GM21381 (cell line): Measurements from ENCODE around the gene WDR26.
"Not testable (repeated sequence)": the region's sequence is repeated elsewhere in the genome, so short reads cannot be mapped to it uniquely, and the experiment has no call there.

Experiments
- ATAC-seq: cut with Tn5 transposase; IDR thresholded peaks from one replicate; pipeline ENCODE4 v1.9.1; 2021; ENCODE audit warnings: mild to moderate bottlenecking, moderate library complexity; ENCODE audit not compliant: unreplicated experiment

Gene WDR26

GRCh38 chr1:224435318-224435763, 744 bp upstream of the WDR26 start:
- peak; percentile 6 for ATAC-seq

DNA sequence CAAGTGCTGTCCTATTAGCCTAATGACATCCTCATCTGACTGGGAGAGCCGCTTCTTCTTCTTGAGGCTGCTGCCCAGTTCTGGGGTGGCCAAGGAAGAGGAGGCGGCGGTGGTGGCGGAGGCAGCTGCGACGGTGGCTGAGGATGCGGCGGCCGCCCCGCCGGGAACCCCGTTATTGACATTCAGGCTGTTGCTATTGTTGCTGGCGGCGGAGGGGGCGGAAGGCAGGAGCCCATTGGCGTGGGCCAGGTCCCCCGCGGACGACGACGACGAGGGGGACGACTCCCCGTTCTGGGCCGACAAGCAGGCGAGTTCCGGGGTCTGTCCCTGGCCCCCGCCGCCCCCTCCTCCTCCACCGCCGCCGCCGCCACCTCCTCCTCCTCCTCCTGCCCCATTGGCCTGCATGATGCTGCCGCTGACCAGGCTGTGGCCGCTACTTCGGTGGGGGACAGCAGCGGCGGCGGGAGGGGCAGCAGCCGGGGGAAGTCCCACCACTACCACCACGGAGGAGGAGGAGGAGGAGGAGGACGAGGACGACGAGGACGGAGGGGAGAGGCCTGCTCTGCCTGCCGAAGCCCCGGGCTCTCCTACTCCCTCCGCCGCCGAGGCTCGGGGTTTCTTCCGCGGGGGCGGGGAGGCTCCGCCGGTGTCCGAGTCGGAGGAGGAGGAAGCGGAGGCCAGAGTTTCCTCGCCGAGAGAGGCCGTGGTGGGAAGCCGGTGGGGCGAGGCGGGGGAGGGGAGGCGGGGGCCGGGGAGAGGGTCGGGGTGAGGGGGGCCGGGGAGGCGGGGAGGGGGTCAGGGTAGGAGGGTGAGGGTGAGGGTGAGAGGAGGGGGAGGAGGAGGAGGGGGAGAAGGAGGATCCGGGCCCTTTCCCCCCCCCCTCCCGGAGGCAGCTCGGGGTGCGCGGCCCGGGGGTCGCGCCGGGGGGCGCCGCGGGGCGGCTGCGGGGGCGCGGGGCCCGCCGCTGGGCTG, 610 bp downstream of the WDR26 start:
- no peak for ATAC-seq

- ATAC-seq, result no peak
Measured at GRCh38 chr1:224433041-224433691, 1.4 kb downstream of the WDR26 start.

GRCh38 chr1:224432672-224433040, 1.9 kb downstream of the WDR26 start:
- ATAC-seq, result no peak

- no peak for ATAC-seq
Measured at GRCh38 chr1:224432146-224432545, 2.5 kb downstream of the WDR26 start.

DNA sequence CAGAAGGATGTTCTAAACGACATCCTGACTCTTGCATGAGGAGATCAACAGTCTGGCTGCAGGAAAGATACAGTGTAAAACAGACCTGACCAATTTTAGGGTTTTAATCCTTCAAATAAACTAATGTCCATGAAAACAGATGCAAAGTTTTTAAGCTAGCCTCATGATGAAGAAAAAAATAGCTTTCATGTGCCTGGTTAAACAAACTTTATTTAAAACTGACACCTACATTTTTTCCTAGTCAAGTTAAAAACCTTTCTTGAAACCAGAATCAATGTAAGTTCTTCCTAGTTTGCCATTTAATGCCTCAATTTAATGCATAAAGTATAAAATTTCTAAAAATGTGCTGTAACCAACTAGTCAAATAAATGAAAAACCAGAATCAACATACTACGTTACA, 2.9 kb downstream of the WDR26 start:
- no peak for ATAC-seq

- ATAC-seq, result peak; percentile 33
Measured at GRCh38 chr1:224430511-224431113, 4.0 kb downstream of the WDR26 start.

DNA sequence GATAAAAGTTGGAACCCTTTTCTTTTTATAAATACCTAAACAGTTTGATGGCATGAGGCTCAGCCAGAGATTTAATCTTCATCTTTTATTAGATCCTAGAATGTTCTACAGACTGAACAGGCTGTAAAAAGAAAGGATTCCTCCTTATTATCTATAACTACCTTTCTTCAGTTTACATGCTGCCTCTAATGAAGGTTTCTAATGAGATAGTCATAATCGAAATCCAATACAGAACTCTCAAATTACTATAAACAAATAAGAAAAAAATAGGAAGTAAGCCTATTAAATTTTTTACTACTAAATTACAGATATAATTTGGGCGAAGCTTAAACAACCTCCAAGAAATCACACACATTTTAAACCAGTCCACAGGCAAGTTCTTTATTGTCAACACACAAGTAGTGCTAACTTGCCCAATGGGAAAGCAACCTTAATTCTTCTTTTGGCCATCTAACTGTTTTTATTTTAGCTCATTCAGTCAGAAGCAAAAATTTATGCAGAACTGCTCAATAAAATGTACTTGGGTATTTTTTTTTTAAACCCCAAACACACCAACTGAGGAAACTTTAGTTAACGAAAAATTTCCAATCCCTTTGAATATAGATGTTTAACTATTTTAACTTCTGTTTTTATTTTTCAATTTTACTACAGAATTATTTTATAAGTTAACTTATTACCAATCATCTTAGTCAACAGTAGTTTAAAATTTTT, 4.8 kb downstream of the WDR26 start:
- no peak for ATAC-seq

- not testable (repeated sequence) for ATAC-seq
Measured at GRCh38 chr1:224428713-224429112, 5.9 kb downstream of the WDR26 start.

DNA sequence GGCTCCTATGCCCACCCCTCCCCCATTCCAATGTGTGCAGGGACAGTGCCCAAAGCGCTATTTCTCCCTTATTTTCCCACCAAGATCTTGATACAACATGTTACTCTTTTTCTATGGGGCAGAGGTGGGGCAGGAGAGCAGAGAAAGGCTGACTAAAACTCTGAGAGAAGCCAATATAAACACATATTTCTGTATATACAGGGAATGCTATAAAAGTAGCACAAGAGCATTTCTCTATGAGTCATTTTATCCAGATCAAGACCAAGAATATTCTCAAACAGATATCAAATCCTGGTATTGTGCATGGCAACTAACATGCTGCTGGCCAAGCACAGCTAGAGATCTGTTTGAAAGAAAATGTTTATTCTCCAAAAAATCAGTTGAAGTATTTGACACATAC, 7.3 kb downstream of the WDR26 start:
- ATAC-seq, result no peak

GRCh38 chr1:224426869-224427268, 7.7 kb downstream of the WDR26 start:
- ATAC-seq, result not testable (repeated sequence)

- no peak for ATAC-seq
Measured at GRCh38 chr1:224425279-224425884, 9.2 kb downstream of the WDR26 start.

GRCh38 chr1:224420106-224420505, 14.5 kb downstream of the WDR26 start:
- ATAC-seq, result no peak

- no peak for ATAC-seq
Measured at GRCh38 chr1:224411766-224412165, 22.8 kb downstream of the WDR26 start.

GRCh38 chr1:224408294-224408590, 26.4 kb downstream of the WDR26 start:
- no peak for ATAC-seq

GRCh38 chr1:224407571-224408293, 26.9 kb downstream of the WDR26 start:
- no peak for ATAC-seq

GRCh38 chr1:224406216-224406615, 28.4 kb downstream of the WDR26 start:
- ATAC-seq, result no peak

DNA sequence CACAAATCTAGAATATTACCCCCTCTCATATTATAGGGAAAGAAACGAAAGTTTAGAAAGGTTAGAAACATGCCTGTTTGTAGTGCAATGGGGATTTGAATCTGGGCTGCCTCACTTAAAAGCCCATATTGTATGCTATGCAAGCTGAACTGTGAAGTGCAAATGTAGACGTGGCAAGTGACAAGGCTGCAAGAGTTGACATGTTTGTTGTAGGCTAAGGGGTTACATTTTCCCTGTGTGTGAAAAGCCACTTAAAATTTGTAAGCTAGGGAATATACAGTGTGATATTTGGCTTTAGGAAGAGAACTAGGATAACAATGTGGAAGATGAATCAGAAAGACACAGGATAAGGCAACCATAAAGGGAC, 29.0 kb downstream of the WDR26 start:
- no peak for ATAC-seq

DNA sequence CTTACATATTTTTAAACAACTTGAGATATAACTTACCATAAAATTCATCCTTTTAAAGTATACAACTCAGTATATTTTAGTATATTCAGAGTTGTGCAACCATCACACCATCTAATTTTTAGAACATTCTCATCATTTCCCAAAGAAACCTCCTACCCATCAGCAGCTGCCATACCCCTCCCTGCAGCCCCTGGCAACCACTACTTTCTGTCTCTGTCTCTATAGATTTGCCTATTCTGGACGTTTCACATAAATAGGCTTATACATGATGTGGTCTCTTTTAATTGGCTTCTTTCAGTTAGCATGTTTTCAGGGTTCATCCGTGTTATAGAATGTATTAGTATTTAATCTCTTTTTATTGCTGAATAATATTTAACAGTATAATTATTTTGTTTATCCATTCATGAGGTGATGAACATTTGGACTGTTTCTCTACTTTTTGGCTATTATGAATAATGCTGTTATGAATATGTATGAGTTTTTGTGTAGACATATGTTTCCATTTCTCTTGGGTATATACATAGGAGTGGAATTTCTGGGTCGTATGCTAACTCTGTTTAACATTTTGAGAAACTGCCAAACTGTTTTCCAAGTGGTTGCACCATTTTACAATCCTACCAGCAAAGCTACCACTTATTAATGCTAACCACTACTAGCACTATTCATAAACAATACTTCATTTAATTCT, 29.5 kb downstream of the WDR26 start:
- ATAC-seq, result no peak
